MCF 10A (cell line): Measurements from ENCODE around the gene CRB1. TPM values are rescaled to one million over a fixed set of nuclear protein-coding genes. Genes with fewer than 3 reads are reported as not detected.

Source experiments
- BruUV-seq: library from RNA; stranded (reverse); fragments of 400-500 nt; replicated peaks from 2 replicates; lab custom pipeline; 2021; lab: Mats Ljungman, UMichigan
- CTCF ChIA-PET: fragments of 300-600 bp; sonication (Branson Sonifier 250); formaldehyde crosslinking; extraction: SDS; loops from one replicate; lab custom pipeline; 2021; ENCODE audit warnings: antibody characterized with exemption, inconsistent platforms; lab: Yijun Ruan, JAX
- POLR2A ChIA-PET: fragments of 300-600, 350-650 bp; sonication (Branson Sonifier 250); formaldehyde crosslinking; extraction: SDS; loops from one replicate; lab custom pipeline; 2020; ENCODE audit warnings: antibody characterized with exemption, inconsistent platforms; lab: Yijun Ruan, JAX
- DNase-seq: peaks from one replicate; pipeline ENCODE4 v3.0.0-alpha.2; 2018; ENCODE audit not compliant: unreplicated experiment
- H3K27ac Mint-ChIP-seq: one replicate; pipeline ENCODE4 v1.8.0; 2022; ENCODE audit warnings: mild to moderate bottlenecking, low read depth, mixed read lengths; ENCODE audit not compliant: unreplicated experiment
- H3K27me3 Mint-ChIP-seq: one replicate; pipeline ENCODE4 v1.8.0; 2022; ENCODE audit warnings: mixed read lengths; ENCODE audit not compliant: insufficient read depth, unreplicated experiment
- H3K36me3 Mint-ChIP-seq: one replicate; pipeline ENCODE4 v1.8.0; 2022; ENCODE audit warnings: mild to moderate bottlenecking, moderate library complexity, mixed read lengths; ENCODE audit not compliant: insufficient read depth, unreplicated experiment
- H3K4me1 Mint-ChIP-seq: one replicate; pipeline ENCODE4 v1.8.0; 2022; ENCODE audit warnings: mixed read lengths; ENCODE audit not compliant: insufficient read depth, unreplicated experiment
- H3K4me3 Mint-ChIP-seq: one replicate; pipeline ENCODE4 v1.8.0; 2022; ENCODE audit warnings: mild to moderate bottlenecking, moderate library complexity, mixed read lengths; ENCODE audit not compliant: unreplicated experiment
- H3K9me3 Mint-ChIP-seq: one replicate; pipeline ENCODE4 v1.8.0; 2022; ENCODE audit warnings: mixed read lengths; ENCODE audit not compliant: unreplicated experiment
- intact Hi-C: fragments of 100-400 bp; cut with micrococcal nuclease; formaldehyde crosslinking; loops from 2 replicates; pipeline ENCODE4 v1.14.1; 2022
- total RNA-seq: library from RNA; stranded (reverse); gene quantifications from 2 replicates; pipeline ENCODE4 v1.2.3, GENCODE V29; 2022
- TF ChIP-seq, protein P1 (sequence below): fragments of 200-600 bp; IDR thresholded peaks from one replicate; pipeline ENCODE4 v1.8.0; 2022; ENCODE audit warnings: antibody characterized with exemption, mild to moderate bottlenecking; ENCODE audit not compliant: unreplicated experiment

Gene CRB1
- total RNA-seq, 1 experiment from 2014 or later, result 0.65 TPM

- Mint-ChIP-seq H3K4me3 (no peak overlapping the region), H3K4me1 (no peaks in the 10 kb centered on the region), H3K9me3 (no peaks in the 10 kb centered on the region), H3K36me3 (no peaks in the 10 kb centered on the region), H3K27ac (no peak overlapping the region), H3K27me3 (no peaks in the 10 kb centered on the region)
- intact Hi-C loops, result loop anchor here (5.0 to 10.0 kb wide), 2 partner anchors 617 to 1004 kb away; no protein-coding TSS in a partner anchor
- DNase-seq, result no peak
- TF ChIP-seq, protein P1, sequence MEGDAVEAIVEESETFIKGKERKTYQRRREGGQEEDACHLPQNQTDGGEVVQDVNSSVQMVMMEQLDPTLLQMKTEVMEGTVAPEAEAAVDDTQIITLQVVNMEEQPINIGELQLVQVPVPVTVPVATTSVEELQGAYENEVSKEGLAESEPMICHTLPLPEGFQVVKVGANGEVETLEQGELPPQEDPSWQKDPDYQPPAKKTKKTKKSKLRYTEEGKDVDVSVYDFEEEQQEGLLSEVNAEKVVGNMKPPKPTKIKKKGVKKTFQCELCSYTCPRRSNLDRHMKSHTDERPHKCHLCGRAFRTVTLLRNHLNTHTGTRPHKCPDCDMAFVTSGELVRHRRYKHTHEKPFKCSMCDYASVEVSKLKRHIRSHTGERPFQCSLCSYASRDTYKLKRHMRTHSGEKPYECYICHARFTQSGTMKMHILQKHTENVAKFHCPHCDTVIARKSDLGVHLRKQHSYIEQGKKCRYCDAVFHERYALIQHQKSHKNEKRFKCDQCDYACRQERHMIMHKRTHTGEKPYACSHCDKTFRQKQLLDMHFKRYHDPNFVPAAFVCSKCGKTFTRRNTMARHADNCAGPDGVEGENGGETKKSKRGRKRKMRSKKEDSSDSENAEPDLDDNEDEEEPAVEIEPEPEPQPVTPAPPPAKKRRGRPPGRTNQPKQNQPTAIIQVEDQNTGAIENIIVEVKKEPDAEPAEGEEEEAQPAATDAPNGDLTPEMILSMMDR, result no peak
- CTCF ChIA-PET, result interaction anchor here (0.6 to 5.7 kb wide), 10 partner anchors 10 to 676 kb away, joined by 3 to 81 read pairs (median 3); no protein-coding TSS in a partner anchor
- POLR2A ChIA-PET, result interaction anchor here (0.7 kb wide), 1 partner anchor 32 kb away, joined by 3 read pairs; no protein-coding TSS in a partner anchor
- BruUV-seq, result no TSS peak
Observed at GRCh38 chr1:197358959-197359358, 90.9 kb downstream of the CRB1 start.

- Mint-ChIP-seq H3K36me3 (no peaks in the 10 kb centered on the region), H3K27me3 (no peaks in the 10 kb centered on the region), H3K4me1 (no peaks in the 10 kb centered on the region), H3K27ac (no peak overlapping the region), H3K9me3 (no peaks in the 10 kb centered on the region), H3K4me3 (no peak overlapping the region)
- ChIA-PET POLR2A (interaction anchor here (0.6 kb wide), 1 partner anchor 351 kb away, joined by 4 read pairs; no protein-coding TSS in a partner anchor), CTCF (interaction anchor here (0.5 to 2.1 kb wide), 2 partner anchors 180 to 1519 kb away, joined by 3 to 8 read pairs; no protein-coding TSS in a partner anchor)
- TF ChIP-seq, protein P1, result no peak
- no peak for DNase-seq
- BruUV-seq, result no TSS peak
- intact Hi-C loops, result no loop called here
Observed at GRCh38 chr1:197360068-197360467, 92.0 kb downstream of the CRB1 start.

- Mint-ChIP-seq H3K27me3 (no peaks in the 10 kb centered on the region), H3K9me3 (no peaks in the 10 kb centered on the region), H3K4me1 (no peaks in the 10 kb centered on the region), H3K27ac (no peak overlapping the region), H3K4me3 (no peak overlapping the region), H3K36me3 (no peaks in the 10 kb centered on the region)
- intact Hi-C loops, result no loop called here
- BruUV-seq, result no TSS peak
- ChIA-PET CTCF (interaction anchor here (1.1 kb wide), 1 partner anchor 8 kb away, joined by 7 read pairs; no protein-coding TSS in a partner anchor), POLR2A (no interaction called here)
- TF ChIP-seq, protein P1, result no peak
- no peak for DNase-seq
Observed at GRCh38 chr1:197362871-197363270, 94.8 kb downstream of the CRB1 start.

DNA sequence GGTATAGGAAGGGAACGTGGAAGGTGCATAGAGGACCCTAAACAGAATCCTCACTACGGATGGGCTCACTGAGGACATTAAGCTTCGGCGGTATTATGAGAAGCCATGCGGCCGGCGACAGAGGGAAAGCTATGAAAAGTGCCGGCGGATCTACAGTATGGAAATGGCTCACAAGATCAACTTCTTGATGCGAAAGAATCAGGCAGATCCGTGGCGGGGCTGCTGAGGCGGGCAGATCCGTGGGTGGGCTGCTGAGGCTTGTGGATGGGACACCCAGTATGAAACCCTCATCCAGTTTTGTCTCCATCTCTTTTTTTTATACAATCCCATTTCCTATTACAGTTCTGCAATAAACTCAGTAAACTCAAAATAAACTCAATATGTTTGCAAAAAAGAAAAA, 95.8 kb downstream of the CRB1 start:
- Mint-ChIP-seq H3K27ac (no peak overlapping the region), H3K4me3 (no peak overlapping the region), H3K4me1 (no peaks in the 10 kb centered on the region), H3K27me3 (no peaks in the 10 kb centered on the region), H3K9me3 (no peaks in the 10 kb centered on the region), H3K36me3 (no peaks in the 10 kb centered on the region)
- no peak for DNase-seq
- ChIA-PET POLR2A (no interaction called here), CTCF (interaction anchor here (0.8 kb wide), 1 partner anchor 334 kb away, joined by 3 read pairs; no protein-coding TSS in a partner anchor)
- intact Hi-C loops, result no loop called here
- BruUV-seq, result no TSS peak
- TF ChIP-seq, protein P1, result no peak
